Urinary bladder (tissue), 4 donors: ENCODE results near the gene RTCB. TPM values are rescaled to one million over a fixed set of nuclear protein-coding genes. Genes with fewer than 3 reads are reported as not detected.
A peak's percentile ranks its signal among the peaks of the same experiment; 100 is the strongest.

ENCODE experiments used
- DNase-seq: peaks from one replicate; pipeline ENCODE4 v3.0.0-alpha.2; 2015; ENCODE audit errors: extremely low spot score
- H3K27ac ChIP-seq: one replicate; pipeline ENCODE4 v1.5.1; 2013; ENCODE audit warnings: low read depth, mild to moderate bottlenecking, moderate library complexity
- H3K36me3 ChIP-seq: one replicate; pipeline ENCODE4 v1.6.1; 2013; ENCODE audit warnings: mild to moderate bottlenecking, moderate library complexity; ENCODE audit not compliant: insufficient read depth
- H3K4me1 ChIP-seq: one replicate; pipeline ENCODE4 v1.6.1; 2013; ENCODE audit warnings: mild to moderate bottlenecking, moderate library complexity; ENCODE audit not compliant: insufficient read depth
- H3K4me3 ChIP-seq: one replicate; pipeline ENCODE4 v1.5.1; 2013; ENCODE audit warnings: low read depth, low read length
- WGBS: extraction: QIAGEN DNeasy Blood & Tissue Kit; methylation state at CpG from one replicate; pipeline ENCODE4 v1.1.7; 2013; 5-methylcytosine and 5-hydroxymethylcytosine counted together
- polyA plus RNA-seq: library from polyadenylated mRNA; stranded (reverse); fragments of 200-250 nt; gene quantifications from one replicate; pipeline ENCODE4 v1.2.3, GENCODE V29; 2013
- total RNA-seq: library from RNA; depleted of rRNA; stranded (reverse); fragments of >200 nt; gene quantifications from one replicate; pipeline ENCODE4 v1.2.3, GENCODE V29; 2014
- donor health status: healthy with polysubstance abuse.
- donor health status: healthy.

The RTCB gene
- total and polyA plus RNA-seq, 2 donors: 59.9 to 69.5 TPM

DNA sequence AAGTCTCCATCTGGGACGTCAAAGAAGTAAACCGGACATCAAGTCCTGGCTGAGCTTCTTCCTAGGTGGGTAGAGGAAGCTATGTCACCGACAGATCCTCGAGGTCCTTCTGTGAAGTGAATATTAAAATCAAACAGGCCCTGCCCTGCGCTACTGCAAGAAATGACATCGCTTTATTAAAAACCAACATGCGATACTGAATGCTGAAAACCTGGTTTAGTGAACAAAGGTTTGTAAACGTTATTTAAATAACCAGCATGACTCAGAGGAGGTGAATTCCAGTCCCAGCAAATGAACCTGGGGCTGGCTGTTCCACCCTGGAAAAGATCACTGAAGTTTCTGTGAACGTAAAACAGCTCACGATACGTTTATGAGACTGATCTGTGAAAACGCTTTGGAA, 645 bp downstream of the RTCB start:
- Histone ChIP-seq H3K27ac (no peak overlapping the region), H3K4me1 (peaks cover 7% of the 10 kb centered on the region), H3K36me3 (peaks cover 2% of the 10 kb centered on the region), H3K4me3 (peak overlapping the region; percentile 94)
- WGBS: 2% methylated on average over 12 of the region's 12 CpGs
- no peak for DNase-seq

- Histone ChIP-seq H3K4me1 (peaks cover 7% of the 10 kb centered on the region), H3K4me3 (no peak overlapping the region), H3K27ac (no peak overlapping the region), H3K36me3 (peaks cover 2% of the 10 kb centered on the region)
- 76% methylated on average over 4 of the region's 4 CpGs for WGBS
- DNase-seq: no peak
These were observed 1.6 kb downstream of the RTCB start for GRCh38 chr22:32410459-32410858.

GRCh38 chr22:32409977-32410376, 2.1 kb downstream of the RTCB start:
- Histone ChIP-seq H3K4me1 (peaks cover 7% of the 10 kb centered on the region), H3K4me3 (no peak overlapping the region), H3K27ac (no peak overlapping the region), H3K36me3 (peaks cover 2% of the 10 kb centered on the region)
- WGBS: 92% methylated on average over 9 of the region's 9 CpGs
- DNase-seq: no peak

DNA sequence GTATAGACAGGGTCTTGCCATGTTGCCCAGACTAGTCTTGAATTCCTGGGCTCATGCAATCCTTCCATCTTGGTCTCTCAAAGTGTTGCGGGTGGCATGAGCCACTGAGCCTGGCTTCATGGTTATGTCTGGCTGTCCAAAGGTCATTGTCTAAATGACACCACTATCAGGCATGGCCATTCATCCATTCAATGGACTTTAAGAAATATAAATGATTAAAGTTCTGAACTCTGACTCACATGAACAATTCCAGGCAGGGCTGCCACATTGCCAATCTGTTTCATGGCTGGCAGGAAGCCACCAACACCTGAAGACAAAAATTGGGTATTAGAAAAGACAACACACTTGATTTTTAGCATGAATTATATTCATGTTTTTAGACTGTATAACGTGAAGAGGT, 4.1 kb downstream of the RTCB start:
- no peak for DNase-seq
- WGBS: 47% methylated on average over 2 of the region's 2 CpGs
- peaks cover 2% of the 10 kb centered on the region for H3K36me3 ChIP-seq
- no peak overlapping the region for H3K27ac ChIP-seq
- H3K4me1 ChIP-seq: peaks cover 7% of the 10 kb centered on the region
- H3K4me3 ChIP-seq: no peak overlapping the region

DNA sequence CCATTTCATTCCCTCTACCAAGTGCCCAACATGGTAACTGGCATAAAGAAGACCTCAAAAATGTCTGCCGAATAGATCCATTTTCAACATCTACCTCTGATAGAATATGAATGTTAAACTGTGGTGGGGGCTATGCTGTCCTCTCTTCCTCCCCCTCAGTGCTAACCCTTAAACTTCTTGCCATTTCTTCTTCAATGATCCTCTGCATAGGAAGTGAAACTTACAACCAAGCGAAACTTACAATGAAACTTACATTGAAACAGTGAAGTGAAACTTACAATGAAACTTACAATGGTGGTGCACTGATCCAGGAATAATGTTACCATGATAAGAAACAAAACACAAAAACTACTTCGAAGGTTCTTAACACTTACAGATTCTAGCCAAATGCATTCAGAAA, 4.7 kb downstream of the RTCB start:
- H3K27ac ChIP-seq: no peak overlapping the region
- peaks cover 7% of the 10 kb centered on the region for H3K4me1 ChIP-seq
- H3K4me3 ChIP-seq: no peak overlapping the region
- no peak for DNase-seq
- peaks cover 2% of the 10 kb centered on the region for H3K36me3 ChIP-seq
- 81% methylated on average over 3 of the region's 3 CpGs for WGBS

- Histone ChIP-seq H3K36me3 (peaks cover 7% of the 10 kb centered on the region), H3K27ac (no peak overlapping the region), H3K4me3 (no peak overlapping the region), H3K4me1 (no peaks in the 10 kb centered on the region)
- DNase-seq: no peak
- 87% methylated on average over 2 of the region's 2 CpGs for WGBS
These were observed 8.0 kb downstream of the RTCB start for GRCh38 chr22:32404021-32404420.

GRCh38 chr22:32401486-32401885, 10.6 kb downstream of the RTCB start:
- H3K4me1 ChIP-seq: no peaks in the 10 kb centered on the region
- no peak overlapping the region for H3K4me3 ChIP-seq
- H3K36me3 ChIP-seq: peaks cover 9% of the 10 kb centered on the region
- DNase-seq: no peak
- 82% methylated on average over 4 of the region's 4 CpGs for WGBS
- no peak overlapping the region for H3K27ac ChIP-seq

DNA sequence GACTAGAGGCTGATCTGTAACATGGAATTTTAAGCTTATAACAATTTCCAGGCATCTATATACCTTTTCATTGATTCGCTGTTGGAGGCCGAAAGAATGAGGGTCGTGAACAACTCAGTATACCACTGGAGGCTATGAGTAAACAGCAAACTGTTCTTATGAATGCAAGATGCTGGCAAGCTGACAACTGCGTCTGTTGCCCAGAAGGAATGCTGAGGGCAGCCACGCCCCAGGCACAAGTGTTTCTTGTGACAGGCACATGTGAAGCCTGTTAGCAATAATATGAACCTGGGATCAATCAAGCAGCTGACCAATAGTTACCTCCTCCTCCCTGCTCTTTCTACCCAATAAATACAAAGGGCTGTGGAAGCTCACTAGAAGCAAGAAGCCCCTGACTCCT, 15.3 kb downstream of the RTCB start:
- DNase-seq: no peak
- H3K4me3 ChIP-seq: no peak overlapping the region
- no peaks in the 10 kb centered on the region for H3K4me1 ChIP-seq
- WGBS: 86% methylated on average over 5 of the region's 5 CpGs
- H3K27ac ChIP-seq: no peak overlapping the region
- peaks cover 17% of the 10 kb centered on the region for H3K36me3 ChIP-seq

DNA sequence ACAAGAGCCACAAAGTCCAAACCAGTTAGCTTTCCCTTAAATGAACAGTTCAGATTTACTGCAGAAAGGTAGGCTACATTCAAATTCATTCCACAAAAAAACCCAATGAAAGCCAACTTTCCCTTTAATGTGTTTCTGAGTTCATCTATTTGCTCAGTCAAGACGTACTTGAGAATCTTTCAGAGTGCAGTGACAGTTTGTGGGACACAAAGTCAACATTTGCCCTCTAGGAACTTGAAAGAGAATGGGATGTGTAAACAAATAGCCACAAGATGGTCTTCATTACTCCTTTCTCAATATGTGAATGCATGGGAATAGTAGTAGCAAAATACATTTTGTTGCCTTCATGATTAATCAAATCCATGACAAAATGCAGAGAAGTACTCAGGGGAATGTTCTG, 15.8 kb downstream of the RTCB start:
- Histone ChIP-seq H3K4me1 (no peaks in the 10 kb centered on the region), H3K4me3 (no peak overlapping the region), H3K27ac (no peak overlapping the region), H3K36me3 (peaks cover 17% of the 10 kb centered on the region)
- WGBS: 94% methylated on average over 1 of the region's 1 CpG
- DNase-seq: no peak

- 88% methylated on average over 5 of the region's 5 CpGs for WGBS
- Histone ChIP-seq H3K4me1 (no peaks in the 10 kb centered on the region), H3K27ac (no peak overlapping the region), H3K36me3 (peaks cover 14% of the 10 kb centered on the region), H3K4me3 (no peak overlapping the region)
- DNase-seq: no peak
These were observed 16.9 kb downstream of the RTCB start for GRCh38 chr22:32395107-32395506.

GRCh38 chr22:32389685-32390084, 22.4 kb downstream of the RTCB start:
- Histone ChIP-seq H3K4me3 (no peak overlapping the region), H3K36me3 (peaks cover 9% of the 10 kb centered on the region), H3K4me1 (no peaks in the 10 kb centered on the region), H3K27ac (no peak overlapping the region)
- WGBS: 77% methylated on average over 4 of the region's 4 CpGs
- no peak for DNase-seq

DNA sequence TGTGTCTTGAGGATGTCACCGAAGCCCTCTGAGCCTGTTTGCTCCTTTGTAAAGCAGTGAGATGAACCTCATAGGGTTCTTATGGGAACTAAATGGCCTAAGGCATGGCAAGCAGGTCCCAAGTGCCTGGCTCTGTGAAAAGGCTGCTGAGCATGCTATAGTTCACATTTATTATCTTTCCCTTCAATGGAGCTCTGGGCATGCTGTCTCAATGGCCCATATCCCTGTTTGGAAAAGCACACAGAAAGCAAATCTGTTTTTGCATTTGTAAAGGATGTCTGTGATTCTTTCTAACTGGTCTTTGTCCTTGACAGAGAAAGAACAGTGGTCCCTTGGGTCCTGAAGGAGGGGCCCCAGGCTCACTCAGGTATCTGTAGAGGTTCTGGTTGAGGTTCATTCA, 26.4 kb downstream of the RTCB start:
- Histone ChIP-seq H3K27ac (no peak overlapping the region), H3K4me1 (no peaks in the 10 kb centered on the region), H3K36me3 (no peaks in the 10 kb centered on the region), H3K4me3 (no peak overlapping the region)
- 98% methylated on average over 1 of the region's 1 CpG for WGBS
- no peak for DNase-seq

DNA sequence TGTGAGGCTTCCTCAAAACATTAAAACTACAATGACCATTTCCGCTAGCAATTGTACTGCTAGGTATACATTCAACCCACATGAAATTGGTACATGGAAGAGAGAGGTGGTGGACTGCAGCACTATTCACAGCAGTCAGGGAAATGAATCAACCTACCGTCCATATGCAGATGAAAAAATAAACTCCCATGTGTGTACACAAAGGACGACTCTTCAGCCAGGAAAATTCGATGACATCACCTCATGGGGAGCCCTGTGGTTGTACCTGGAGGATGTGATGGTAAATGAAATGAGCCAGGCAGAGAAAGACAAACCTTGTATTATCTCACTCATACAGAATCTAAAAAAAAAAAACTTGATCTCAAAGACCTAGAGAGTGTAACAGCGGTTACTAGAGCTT, 31.1 kb downstream of the RTCB start:
- no peaks in the 10 kb centered on the region for H3K4me1 ChIP-seq
- no peaks in the 10 kb centered on the region for H3K36me3 ChIP-seq
- H3K27ac ChIP-seq: no peak overlapping the region
- no peak overlapping the region for H3K4me3 ChIP-seq
- DNase-seq: no peak
- 75% methylated on average over 5 of the region's 5 CpGs for WGBS

DNA sequence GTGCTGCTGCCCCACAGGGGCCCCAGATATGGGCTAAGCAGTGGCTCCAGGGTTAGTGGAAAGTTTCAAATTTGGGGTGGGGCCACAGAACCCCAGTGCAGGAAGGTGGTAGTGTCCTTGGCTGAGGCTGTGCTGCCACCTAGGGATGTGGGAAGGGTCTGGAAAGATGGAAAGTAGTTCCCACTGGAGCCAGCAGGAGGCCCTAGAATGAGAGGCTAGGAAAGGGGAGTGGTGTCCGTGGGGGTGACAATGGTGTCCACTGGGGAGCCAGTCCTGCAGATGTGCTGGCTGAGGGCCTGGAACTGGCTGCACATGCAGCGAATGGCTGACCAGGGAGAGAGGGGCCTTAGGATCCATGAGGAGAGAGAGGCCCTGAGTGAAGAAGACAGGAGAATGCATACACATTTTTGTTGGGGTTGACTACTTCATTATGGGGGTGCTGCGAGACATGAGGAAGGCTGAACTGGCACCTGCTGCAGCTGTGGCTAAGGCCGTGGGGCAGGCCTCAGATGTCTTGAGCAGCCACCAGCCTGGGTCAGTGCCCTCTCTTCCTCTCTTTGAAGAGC, 33.3 kb downstream of the RTCB start:
- no peak overlapping the region for H3K4me3 ChIP-seq
- no peak for DNase-seq
- H3K4me1 ChIP-seq: no peaks in the 10 kb centered on the region
- no peaks in the 10 kb centered on the region for H3K36me3 ChIP-seq
- no peak overlapping the region for H3K27ac ChIP-seq
- 47% methylated on average over 4 of the region's 4 CpGs for WGBS

GRCh38 chr22:32376681-32377080, 35.4 kb downstream of the RTCB start:
- WGBS: 64% methylated on average over 5 of the region's 5 CpGs
- Histone ChIP-seq H3K27ac (no peak overlapping the region), H3K4me1 (no peaks in the 10 kb centered on the region), H3K36me3 (no peaks in the 10 kb centered on the region), H3K4me3 (no peak overlapping the region)
- DNase-seq: no peak
